DMS79 (cell line): ENCODE measurements around the gene SLC25A44.

ENCODE experiments used
- DNase-seq: peaks from one replicate; lab custom pipeline; 2025; lab: John Stamatoyannopoulos, UW

The SLC25A44 gene

GRCh38 chr1:156241311-156241811, 47.5 kb downstream of the SLC25A44 start:
- no peak for DNase-seq

GRCh38 chr1:156241926-156242325, 48.0 kb downstream of the SLC25A44 start, which contains the start of gene BGLAP:
BGLAP (plus strand) TSS chr1:156242184; CDS start chr1:156242232, 48 bp downstream.
- DNase-seq, result no peak

GRCh38 chr1:156242738-156243137, 48.8 kb downstream of the SLC25A44 start:
- DNase-seq, result no peak

GRCh38 chr1:156244126-156244525, 50.2 kb downstream of the SLC25A44 start:
- no peak for DNase-seq

- DNase-seq, result no peak
Observed at GRCh38 chr1:156244712-156245111, 50.8 kb downstream of the SLC25A44 start.

GRCh38 chr1:156245451-156246232, 51.7 kb downstream of the SLC25A44 start:
- peak; percentile 16 for DNase-seq

GRCh38 chr1:156246241-156246780, 52.4 kb downstream of the SLC25A44 start:
- no peak for DNase-seq

- DNase-seq, result no peak
Observed at GRCh38 chr1:156246781-156247459, 53.0 kb downstream of the SLC25A44 start.

GRCh38 chr1:156247460-156248322, 53.8 kb downstream of the SLC25A44 start, which contains the start of gene PAQR6:
PAQR6 (minus strand) TSS chr1:156248056; CDS start chr1:156246731, 1,325 bp downstream.
- DNase-seq, result no peak

- DNase-seq, result no peak
Observed at GRCh38 chr1:156248323-156248683, 54.4 kb downstream of the SLC25A44 start.

- DNase-seq, result no peak
Observed at GRCh38 chr1:156249593-156249992, 55.7 kb downstream of the SLC25A44 start.

GRCh38 chr1:156251527-156251926, 57.6 kb downstream of the SLC25A44 start:
- DNase-seq, result no peak

GRCh38 chr1:156253634-156254033, 59.7 kb downstream of the SLC25A44 start:
- DNase-seq, result no peak

- no peak for DNase-seq
Observed at GRCh38 chr1:156257711-156258110, 63.8 kb downstream of the SLC25A44 start.

- no peak for DNase-seq
Observed at GRCh38 chr1:156258859-156259258, 65.0 kb downstream of the SLC25A44 start.

- DNase-seq, result no peak
Observed at GRCh38 chr1:156259805-156260204, 65.9 kb downstream of the SLC25A44 start.

GRCh38 chr1:156260896-156261295, 67.0 kb downstream of the SLC25A44 start:
- no peak for DNase-seq
